BJ (cell line): ENCODE results near the gene BRICD5. TPM values are rescaled to one million over a fixed set of nuclear protein-coding genes. Genes with fewer than 3 reads are reported as not detected.
"Not testable (repeated sequence)": the region's sequence is repeated elsewhere in the genome, so short reads cannot be mapped to it uniquely, and the experiment has no call there.

Experiments used
- CTCF ChIA-PET: fragments of 350-600 bp; formaldehyde crosslinking; extraction: SDS; loops from one replicate; lab custom pipeline; 2021; ENCODE audit warnings: antibody characterized with exemption, inconsistent platforms; lab: Yijun Ruan, JAX
- POLR2A ChIA-PET: fragments of 300-600 bp; sonication (Branson Sonifier 250); formaldehyde crosslinking; extraction: SDS; loops from one replicate; lab custom pipeline; 2021; ENCODE audit warnings: antibody characterized with exemption; lab: Charles Lee
- DNase-seq: peaks from one replicate; pipeline ENCODE4 v3.0.0-alpha.2; 2011; ENCODE audit warnings: low read depth
- H3K27me3 ChIP-seq: 2 replicates; pipeline ENCODE4 v1.6.0; 2011; ENCODE audit warnings: low read length; ENCODE audit not compliant: control insufficient read depth, insufficient read depth
- H3K36me3 ChIP-seq: 2 replicates; pipeline ENCODE4 v1.5.1; 2011; ENCODE audit warnings: low read length; ENCODE audit not compliant: control insufficient read depth, insufficient read depth
- H3K4me3 ChIP-seq: 2 replicates; pipeline ENCODE4 v1.5.1; 2011; ENCODE audit warnings: low read depth, mild to moderate bottlenecking, control low read depth, low read length
- polyA plus RNA-seq: library from polyadenylated mRNA; depleted of rRNA; stranded (reverse); fragments of >200 nt; gene quantifications from 2 replicates; pipeline ENCODE4 v1.2.3, GENCODE V29; 2011
- TF ChIP-seq, protein P1 (sequence below): IDR thresholded peaks from 2 replicates; pipeline ENCODE4 v1.5.1; 2011; ENCODE audit warnings: low read depth, mild to moderate bottlenecking, control low read depth, inconsistent platforms, low read length, moderate library complexity; ENCODE audit not compliant: insufficient read depth

Gene BRICD5
- polyA plus RNA-seq, 1 experiment: 1.5 TPM

DNA sequence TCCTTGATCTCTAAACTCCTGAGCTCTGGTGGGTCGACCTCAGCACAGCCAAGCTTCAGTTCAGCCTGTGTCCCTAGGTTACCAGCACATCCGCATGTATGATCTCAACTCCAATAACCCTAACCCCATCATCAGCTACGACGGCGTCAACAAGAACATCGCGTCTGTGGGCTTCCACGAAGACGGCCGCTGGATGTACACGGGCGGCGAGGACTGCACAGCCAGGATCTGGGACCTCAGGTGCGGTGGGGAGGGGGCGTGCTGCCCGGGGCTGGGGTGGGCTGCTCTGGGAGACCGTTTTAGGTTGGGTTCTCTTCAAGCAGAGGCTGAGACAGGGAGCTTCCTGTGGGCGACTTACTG, 4.3 kb downstream of the BRICD5 start:
- TF ChIP-seq, protein P1, sequence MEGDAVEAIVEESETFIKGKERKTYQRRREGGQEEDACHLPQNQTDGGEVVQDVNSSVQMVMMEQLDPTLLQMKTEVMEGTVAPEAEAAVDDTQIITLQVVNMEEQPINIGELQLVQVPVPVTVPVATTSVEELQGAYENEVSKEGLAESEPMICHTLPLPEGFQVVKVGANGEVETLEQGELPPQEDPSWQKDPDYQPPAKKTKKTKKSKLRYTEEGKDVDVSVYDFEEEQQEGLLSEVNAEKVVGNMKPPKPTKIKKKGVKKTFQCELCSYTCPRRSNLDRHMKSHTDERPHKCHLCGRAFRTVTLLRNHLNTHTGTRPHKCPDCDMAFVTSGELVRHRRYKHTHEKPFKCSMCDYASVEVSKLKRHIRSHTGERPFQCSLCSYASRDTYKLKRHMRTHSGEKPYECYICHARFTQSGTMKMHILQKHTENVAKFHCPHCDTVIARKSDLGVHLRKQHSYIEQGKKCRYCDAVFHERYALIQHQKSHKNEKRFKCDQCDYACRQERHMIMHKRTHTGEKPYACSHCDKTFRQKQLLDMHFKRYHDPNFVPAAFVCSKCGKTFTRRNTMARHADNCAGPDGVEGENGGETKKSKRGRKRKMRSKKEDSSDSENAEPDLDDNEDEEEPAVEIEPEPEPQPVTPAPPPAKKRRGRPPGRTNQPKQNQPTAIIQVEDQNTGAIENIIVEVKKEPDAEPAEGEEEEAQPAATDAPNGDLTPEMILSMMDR: no peak
- no peaks in the 10 kb centered on the region for H3K27me3 ChIP-seq
- POLR2A ChIA-PET: interaction anchor here (1.4 kb wide), 1 partner anchor 8 kb away, joined by 4 read pairs; the partner anchor contains the start of gene PGP
- H3K4me3 ChIP-seq: peak overlapping the region; percentile 96
- no peak for DNase-seq
- peaks cover 16% of the 10 kb centered on the region for H3K36me3 ChIP-seq
- CTCF ChIA-PET: no interaction called here

DNA sequence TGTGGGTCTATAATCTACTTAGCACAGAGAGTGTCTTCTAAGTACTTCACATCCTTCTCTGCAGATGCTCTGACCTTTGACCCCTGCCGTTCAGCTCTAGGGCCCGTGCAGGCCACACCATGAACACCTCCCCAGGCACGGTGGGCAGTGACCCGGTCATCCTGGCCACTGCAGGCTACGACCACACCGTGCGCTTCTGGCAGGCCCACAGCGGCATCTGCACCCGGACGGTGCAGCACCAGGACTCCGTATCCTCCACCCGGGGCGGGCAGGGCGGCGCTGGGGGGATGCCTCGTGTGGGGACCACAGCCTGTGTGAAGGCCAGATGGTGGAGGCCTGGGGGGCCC, 4.7 kb downstream of the BRICD5 start:
- Histone ChIP-seq H3K27me3 (no peaks in the 10 kb centered on the region), H3K36me3 (peaks cover 16% of the 10 kb centered on the region), H3K4me3 (peak overlapping the region; percentile 96)
- ChIA-PET POLR2A (interaction anchor here (1.4 kb wide), 1 partner anchor 8 kb away, joined by 4 read pairs; the partner anchor contains the start of gene PGP), CTCF (no interaction called here)
- TF ChIP-seq, protein P1: no peak
- DNase-seq: no peak

DNA sequence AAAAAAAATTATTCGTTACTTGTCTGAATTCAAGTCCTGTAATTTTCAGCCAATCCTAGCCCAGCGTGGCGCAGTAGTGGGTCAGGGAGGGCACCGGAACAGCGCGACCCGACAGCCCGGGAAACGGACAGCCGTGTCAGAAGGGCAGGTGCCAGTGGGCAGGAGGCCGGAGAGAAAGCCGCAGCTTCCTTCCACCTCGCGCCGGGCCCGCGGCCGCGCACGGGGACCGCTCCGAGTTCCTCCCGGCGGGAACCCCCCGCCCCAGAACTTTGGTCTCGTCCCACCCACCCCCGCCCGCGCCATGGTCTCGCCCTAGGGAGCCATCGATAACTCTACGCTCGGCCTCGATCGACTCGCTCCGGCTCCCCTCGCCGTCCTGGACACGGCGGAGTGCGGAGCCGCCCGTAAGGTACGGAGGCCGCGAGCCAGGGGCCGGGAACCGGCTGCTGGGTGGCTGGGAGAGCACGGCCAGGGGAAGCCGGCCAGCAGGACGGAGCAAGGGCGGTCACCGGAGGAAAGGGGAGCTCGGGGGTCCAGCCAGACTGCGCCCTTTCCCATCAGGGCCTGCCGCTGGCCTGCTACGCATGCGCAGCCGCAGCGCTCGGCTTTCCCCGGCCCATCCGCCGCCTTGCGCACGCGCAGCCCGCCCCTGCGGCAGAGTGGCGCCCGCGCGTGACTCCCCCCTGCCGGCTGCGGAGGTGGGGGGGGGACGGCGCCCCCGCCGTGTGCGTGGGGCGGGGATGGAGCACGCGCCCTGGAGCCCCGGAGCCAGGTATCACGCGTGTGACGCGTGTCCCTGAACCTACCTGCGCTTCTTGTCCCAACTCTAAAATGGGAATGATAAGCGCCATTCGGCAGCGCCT, 5.3 kb downstream of the BRICD5 start, which contains the start of gene MLST8:
Gene MLST8 (plus strand): TSS at position 351 of the 863 bp plus-strand sequence. CDS start 632 bp downstream, outside the sequence.
- Histone ChIP-seq H3K4me3 (peak within 1 kb of the TSS; percentile 96), H3K27me3 (no peaks in the 10 kb centered on the region), H3K36me3 (peaks cover 16% of the 10 kb centered on the region)
- ChIA-PET CTCF (no interaction called here), POLR2A (interaction anchor here (1.4 kb wide), 1 partner anchor 9 kb away, joined by 4 read pairs; the partner anchor contains the start of gene PGP)
- peak; percentile 24 for DNase-seq
- TF ChIP-seq, protein P1: 0 out of 2 replicates have a peak, but pooled peaks have one; percentile 2

DNA sequence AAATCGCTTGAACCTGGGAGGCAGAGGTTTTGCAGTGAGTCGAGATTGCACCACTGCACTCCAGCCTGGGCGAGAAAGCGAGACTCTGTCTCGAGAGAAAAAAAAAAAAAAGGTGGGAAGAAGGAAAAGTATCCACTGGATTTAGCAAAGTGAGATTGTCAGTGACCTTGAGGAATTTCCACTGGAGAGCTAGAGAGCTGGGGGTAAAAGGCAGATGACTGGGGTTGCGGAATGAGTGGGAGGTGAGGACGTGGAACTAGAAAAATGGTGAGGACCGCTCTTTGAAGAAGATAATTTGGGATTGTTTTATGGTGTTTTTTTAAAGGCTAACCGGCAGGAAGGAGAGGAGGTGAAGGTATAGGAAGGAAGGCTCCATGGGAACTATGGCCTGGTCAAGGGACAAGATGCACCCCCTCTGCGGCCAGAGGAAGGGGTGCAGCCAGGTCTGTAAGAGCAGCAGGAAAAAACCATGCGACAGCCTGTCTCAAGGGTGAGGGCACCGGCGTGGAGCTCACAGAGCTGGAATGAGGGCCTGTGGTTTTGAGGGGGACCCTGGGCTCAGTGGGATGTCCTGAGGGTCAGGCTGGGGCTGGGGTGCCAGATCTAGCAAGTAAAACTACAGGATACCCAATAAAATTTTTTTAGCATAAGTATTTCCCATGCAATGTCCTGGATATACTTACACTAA, 6.1 kb downstream of the BRICD5 start:
- no peak for DNase-seq
- TF ChIP-seq, protein P1: no peak
- peaks cover 3% of the 10 kb centered on the region; the same call in 1 of the 2 replicates for H3K27me3 ChIP-seq
- CTCF ChIA-PET: interaction anchor here (0.6 kb wide), 1 partner anchor 47 kb away, joined by 3 read pairs; the partner anchor contains the start of gene ECI1
- H3K4me3 ChIP-seq: peak overlapping the region; percentile 96
- POLR2A ChIA-PET: no interaction called here
- peaks cover 11% of the 10 kb centered on the region for H3K36me3 ChIP-seq

DNA sequence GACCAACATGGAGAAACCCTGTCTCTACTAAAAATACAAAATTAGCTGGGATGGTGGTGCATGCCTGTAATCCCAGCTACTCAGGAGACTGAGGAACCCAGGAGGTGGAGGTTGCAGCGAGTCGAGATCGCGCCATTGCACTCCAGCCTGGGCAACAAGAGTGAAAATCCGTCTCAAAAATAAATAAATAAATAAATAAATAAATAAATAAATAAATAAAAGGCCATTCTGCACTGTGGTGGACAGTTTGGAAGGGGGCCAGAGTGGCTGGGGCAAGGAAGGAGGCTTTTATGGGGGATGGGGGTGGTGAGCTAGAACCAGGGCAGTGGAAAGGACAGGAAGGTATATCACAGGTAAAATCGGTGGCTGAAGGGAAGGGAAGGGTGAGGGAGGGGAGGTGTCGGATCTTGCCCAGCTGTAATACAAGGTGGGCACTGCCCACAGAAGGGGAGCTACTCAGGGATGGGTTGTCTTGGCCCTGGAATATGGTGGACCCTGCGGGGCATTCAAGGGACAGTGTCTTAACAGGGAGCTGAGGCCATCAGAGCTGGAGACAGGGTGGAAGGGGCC, 7.5 kb downstream of the BRICD5 start:
- CTCF ChIA-PET, H3K4me3 ChIP-seq, H3K27me3 ChIP-seq, DNase-seq, POLR2A ChIA-PET, H3K36me3 ChIP-seq: not testable (repeated sequence)
